ENCODE results near the gene CLEC4C.

The CLEC4C gene

GRCh38 chr12:7716381-7716780, 30.8 kb downstream of the CLEC4C start:
- TF ChIP-seq, protein P1, sequence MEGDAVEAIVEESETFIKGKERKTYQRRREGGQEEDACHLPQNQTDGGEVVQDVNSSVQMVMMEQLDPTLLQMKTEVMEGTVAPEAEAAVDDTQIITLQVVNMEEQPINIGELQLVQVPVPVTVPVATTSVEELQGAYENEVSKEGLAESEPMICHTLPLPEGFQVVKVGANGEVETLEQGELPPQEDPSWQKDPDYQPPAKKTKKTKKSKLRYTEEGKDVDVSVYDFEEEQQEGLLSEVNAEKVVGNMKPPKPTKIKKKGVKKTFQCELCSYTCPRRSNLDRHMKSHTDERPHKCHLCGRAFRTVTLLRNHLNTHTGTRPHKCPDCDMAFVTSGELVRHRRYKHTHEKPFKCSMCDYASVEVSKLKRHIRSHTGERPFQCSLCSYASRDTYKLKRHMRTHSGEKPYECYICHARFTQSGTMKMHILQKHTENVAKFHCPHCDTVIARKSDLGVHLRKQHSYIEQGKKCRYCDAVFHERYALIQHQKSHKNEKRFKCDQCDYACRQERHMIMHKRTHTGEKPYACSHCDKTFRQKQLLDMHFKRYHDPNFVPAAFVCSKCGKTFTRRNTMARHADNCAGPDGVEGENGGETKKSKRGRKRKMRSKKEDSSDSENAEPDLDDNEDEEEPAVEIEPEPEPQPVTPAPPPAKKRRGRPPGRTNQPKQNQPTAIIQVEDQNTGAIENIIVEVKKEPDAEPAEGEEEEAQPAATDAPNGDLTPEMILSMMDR (conservative IDR thresholded peaks at IDR 0.05) = peak; percentile 56
- H3K27ac ChIP-seq = no peak overlapping the region

GRCh38 chr12:7712841-7713442, 34.2 kb downstream of the CLEC4C start:
- TF ChIP-seq, protein P1 (conservative IDR thresholded peaks at IDR 0.05) = no peak

DNA sequence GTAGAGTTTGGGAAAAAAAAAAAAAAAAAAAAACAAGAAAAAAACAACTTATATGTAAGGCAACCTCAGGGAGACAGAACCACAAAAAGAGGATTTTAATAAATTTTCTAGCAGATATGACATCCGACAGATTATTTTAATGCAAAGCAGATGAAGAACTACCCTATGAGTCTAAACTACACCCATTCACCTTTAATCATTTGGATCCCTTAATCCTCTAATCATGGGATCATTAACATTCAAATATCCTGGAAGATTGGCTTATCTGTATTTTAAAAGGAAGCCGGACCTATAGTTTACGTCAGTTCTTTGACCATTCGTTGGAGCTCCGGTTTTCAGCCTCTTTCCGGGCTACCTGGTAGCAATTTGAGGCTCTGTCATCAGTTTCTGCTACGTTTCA, 36.0 kb downstream of the CLEC4C start, which contains the start of gene DPPA3:
TSS of gene DPPA3 (plus strand) at position 301 of the 400 bp plus-strand sequence. CDS start 138 bp downstream, outside the sequence.
- TF ChIP-seq, protein P1 (conservative IDR thresholded peaks at IDR 0.05) = no peak
- H3K27ac ChIP-seq = no peak within 1 kb of the TSS

More at GRCh38 chr12:7712841-7713442, 34.2 kb downstream of the CLEC4C start:
- H3K27ac ChIP-seq = no peak overlapping the region

DNA sequence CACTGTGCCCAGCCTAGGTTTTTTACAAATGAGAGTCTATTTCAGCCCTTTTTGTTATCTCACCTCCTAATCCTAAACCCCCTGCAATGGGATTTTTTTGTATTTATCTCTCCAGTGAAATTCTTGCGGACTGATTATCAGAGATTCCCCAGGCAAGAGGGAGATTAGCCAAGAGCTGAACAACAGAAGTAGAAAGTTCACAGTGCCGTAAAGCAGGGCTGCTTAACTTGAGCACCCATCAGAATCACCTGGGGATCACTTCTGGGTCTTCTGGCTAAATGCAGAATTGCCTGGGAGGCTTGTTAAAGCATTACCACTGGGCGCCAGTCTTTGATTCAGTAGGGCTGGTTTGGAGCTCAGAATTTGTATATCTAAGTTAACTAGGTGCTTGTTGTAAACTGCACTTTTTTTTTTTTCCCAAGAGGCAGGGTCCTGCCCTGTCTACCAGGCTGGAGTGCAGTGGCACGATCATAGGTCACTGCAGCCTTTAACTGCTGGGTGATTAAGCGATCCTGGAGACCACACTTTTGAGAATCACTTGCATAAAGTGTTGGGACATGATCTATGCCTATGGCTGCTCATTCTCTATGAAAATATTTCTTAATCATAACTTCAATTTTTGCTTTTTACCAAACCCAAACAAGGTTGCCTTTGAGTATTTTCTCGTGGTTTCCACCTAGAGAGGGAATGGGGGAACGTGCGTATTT, 37.1 kb downstream of the CLEC4C start:
- TF ChIP-seq, protein P1 (conservative IDR thresholded peaks at IDR 0.05) = no peak
- no peak overlapping the region for H3K27ac ChIP-seq

DNA sequence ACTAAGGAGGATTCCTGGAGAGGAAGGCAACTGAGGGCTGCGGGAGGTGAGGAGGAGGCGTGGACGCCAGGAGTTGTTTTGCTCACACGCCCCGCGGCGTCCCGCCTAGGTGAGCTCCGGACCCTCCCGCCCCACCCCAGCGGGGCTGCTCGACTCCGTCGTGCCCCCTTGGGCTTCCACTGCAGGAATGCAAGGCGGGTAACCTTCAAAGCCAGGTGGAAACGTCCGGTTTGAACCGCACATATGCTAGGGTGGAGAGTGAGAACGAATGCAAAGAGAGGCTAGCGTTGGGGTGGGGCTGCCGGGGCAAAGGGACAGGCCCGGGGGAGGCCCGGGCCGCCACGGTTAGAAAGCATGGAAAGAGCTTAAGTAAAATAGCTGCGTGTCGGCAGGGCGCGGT, 41.3 kb downstream of the CLEC4C start:
- TF ChIP-seq, protein P1 (conservative IDR thresholded peaks at IDR 0.05) = no peak
- H3K27ac ChIP-seq = no peak overlapping the region

DNA sequence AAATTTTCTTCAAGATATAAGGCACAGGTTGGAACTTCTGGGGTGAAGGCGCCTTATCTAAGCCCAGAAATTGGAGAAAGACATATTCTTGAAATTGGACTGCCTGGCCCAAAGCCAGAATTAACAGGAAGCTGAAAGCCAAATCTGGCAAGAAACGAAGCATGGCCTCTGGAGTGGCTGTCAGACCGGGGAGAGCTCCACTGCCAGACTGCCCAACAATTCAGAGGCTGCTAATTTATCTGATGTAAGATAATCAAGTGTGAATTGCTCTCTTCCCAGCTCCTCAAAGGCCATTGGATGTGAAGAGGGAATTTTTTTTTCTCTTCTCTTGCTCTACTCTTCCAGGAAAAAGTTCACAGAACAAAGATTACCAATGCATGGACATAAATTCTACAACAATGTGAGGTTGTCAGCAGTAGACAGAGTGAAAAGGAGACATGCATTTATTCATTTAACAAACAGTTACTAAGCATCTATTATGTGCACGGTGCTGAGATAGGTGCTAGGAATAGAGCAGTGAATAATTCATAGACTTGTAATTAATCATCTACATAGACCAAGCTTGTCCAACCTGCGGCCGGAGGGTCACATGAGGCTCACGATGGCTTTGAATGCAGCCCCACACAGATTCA, 51.5 kb downstream of the CLEC4C start, which contains the start of gene GDF3:
TSS of gene GDF3 (minus strand) at position 210 of the 632 bp plus-strand sequence. CDS start at position 163, 47 bp downstream.
- TF ChIP-seq, protein P1 (conservative IDR thresholded peaks at IDR 0.05) = no peak
- no peak within 1 kb of the TSS for H3K27ac ChIP-seq

DNA sequence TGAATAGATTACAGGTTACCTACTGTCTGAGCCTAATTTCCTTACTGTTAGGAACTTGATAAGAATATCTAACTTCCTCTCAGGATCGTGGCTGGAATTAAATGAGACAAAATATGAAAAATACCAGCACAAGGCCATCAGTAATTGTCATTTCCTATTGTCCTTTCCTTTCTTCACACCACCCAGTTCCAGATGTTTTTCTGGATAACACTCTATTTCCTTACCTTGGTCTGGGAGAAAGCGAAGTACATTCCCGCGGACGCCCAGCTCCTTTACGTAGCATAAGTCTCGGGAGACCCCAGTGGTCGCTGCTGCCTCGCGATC, 52.0 kb downstream of the CLEC4C start:
- TF ChIP-seq, protein P1 (conservative IDR thresholded peaks at IDR 0.05) = no peak

More for the DNA sequence above, 52.0 kb downstream of the CLEC4C start:
- no peak overlapping the region for H3K27ac ChIP-seq

Data from VCaP (cell line).